ENCODE measurements around the gene UBE2R2. TPM values are rescaled to one million over a fixed set of nuclear protein-coding genes. Genes with fewer than 3 reads are reported as not detected.
A peak's percentile ranks its signal among the peaks of the same experiment; 100 is the strongest.
"Not testable (repeated sequence)": the region's sequence is repeated elsewhere in the genome, so short reads cannot be mapped to it uniquely, and the experiment has no call there.

Gene UBE2R2
- polyA plus RNA-seq, 3 donors: 64.7 to 71.9 (median 69.5) TPM

- no peak for DNase-seq (ENCODE audit: low read depth in 3 of 3, low spot score in 2 of 3)
Measured at GRCh38 chr9:33797837-33798236, 19.1 kb upstream of the UBE2R2 start.

DNA sequence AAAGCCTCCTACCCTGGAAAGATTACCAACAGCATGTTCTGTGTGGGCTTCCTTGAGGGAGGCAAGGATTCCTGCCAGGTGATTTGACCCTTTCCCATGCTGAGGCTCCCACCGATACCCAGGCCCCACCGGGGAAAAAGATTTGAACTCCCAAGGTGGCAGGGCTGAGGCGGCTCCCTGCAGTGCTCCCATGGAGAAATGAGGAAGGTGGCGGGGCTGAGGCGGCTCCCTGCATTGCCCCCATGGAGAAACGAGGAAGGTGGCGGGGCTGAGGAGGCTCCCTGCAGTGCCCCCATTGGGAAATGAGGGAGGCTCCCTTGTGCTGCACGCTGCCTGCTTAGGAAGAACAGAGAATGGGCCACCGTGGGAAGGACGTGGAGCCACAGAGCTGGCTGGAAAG is 18.4 kb upstream of the UBE2R2 start:
- DNase-seq (ENCODE audit: low read depth in 3 of 3, low spot score in 2 of 3): no peak

- DNase-seq (ENCODE audit: low read depth in 3 of 3, low spot score in 2 of 3): no peak
Measured at GRCh38 chr9:33799928-33800704, 16.8 kb upstream of the UBE2R2 start.

GRCh38 chr9:33800886-33801285 is 16.1 kb upstream of the UBE2R2 start:
- no peak for DNase-seq (ENCODE audit: low read depth in 3 of 3, low spot score in 2 of 3)

GRCh38 chr9:33801943-33802500 is 14.9 kb upstream of the UBE2R2 start:
- DNase-seq (ENCODE audit: low read depth in 3 of 3, low spot score in 2 of 3): not testable (repeated sequence)

- not testable (repeated sequence) for DNase-seq (ENCODE audit: low read depth in 3 of 3, low spot score in 2 of 3)
Measured at GRCh38 chr9:33804196-33804595, 12.8 kb upstream of the UBE2R2 start.

DNA sequence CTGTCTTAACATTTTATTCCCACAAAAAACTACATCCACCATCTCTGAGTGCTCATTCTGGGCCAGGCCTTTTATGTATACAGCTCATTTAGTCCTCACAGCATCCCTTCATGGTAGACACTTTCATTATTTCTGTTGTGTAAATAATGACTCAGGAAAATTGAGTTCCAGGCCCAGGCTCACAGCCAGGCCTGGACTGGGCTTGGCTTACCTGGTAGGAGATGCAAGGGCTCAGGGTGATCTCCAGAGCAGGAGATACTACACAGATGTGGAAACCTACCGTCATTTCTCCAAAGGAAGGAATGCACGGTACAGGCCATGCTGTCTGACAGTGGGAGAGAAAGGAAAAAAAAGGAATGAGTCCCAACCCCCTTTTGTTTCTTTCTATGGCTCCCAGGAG is 9.8 kb upstream of the UBE2R2 start:
- DNase-seq (ENCODE audit: low read depth in 3 of 3, low spot score in 2 of 3): not testable (repeated sequence)

- DNase-seq (ENCODE audit: low read depth in 3 of 3, low spot score in 2 of 3): not testable (repeated sequence)
Measured at GRCh38 chr9:33808979-33809322, 8.0 kb upstream of the UBE2R2 start.

GRCh38 chr9:33809506-33809905 is 7.5 kb upstream of the UBE2R2 start:
- no peak for DNase-seq (ENCODE audit: low read depth in 3 of 3, low spot score in 2 of 3)

GRCh38 chr9:33813712-33814641 is 3.0 kb upstream of the UBE2R2 start:
- peak in 2 of 3 donors; percentile 13 to 17 for DNase-seq (ENCODE audit: low read depth in 3 of 3, low spot score in 2 of 3)

DNA sequence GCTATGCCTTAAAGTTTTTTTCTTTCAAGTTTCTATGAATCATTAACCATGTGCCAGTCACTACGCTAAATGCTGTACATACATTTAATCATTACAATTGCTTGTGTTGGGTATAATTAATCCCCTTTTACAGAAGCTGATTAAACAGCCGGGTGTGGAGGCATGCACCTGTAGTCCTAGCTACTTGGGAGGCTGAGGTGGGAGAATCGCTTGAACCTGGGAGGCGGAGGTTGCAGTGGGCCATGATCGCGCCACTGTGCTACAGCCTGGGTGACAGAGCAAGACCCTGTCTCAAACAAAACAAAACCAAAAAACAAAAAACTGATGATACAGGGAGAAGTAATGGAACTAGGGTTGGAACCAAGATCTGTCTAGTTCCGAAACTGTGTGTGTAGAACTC is 1.2 kb upstream of the UBE2R2 start:
- no peak for DNase-seq (ENCODE audit: low read depth in 3 of 3, low spot score in 2 of 3)

- peak in 2 of 3 donors; percentile 39 to 41 for DNase-seq (ENCODE audit: low read depth in 3 of 3, low spot score in 2 of 3)
Measured at GRCh38 chr9:33817327-33818166, 587 bp downstream of the UBE2R2 start.

DNA sequence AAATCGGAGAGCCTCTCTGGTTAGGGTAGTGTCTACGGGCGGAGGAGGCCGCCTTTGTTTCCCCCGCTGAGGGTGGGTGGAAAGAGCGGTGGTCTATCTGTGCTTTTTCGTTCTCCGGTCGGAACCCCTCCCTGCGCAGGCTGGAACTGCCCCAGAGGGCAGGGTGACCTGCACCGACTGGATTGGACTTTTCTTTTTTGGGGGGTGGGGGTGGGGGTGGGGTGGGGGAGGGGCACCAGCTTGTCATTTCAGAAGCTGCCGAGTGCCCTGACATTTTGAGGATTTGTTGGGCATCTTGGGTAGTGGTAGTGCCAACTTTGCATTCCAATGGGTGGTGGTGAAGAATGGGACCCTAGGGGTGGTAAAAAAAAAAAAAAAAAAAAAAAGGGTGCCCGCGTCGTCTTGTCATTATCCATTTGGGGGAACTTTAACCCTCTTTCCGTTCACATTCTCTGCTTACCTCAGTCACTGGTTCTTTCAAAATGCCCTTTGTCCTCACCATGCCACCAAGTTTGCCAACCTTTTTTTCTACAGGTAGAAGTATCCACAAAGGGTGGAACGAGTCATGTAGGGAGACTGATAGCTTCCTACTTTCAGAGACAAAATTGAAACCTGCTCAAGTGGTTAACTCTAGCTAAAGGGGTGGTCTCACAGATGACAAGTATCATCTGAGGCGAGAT is 1.3 kb downstream of the UBE2R2 start:
- DNase-seq (ENCODE audit: low read depth in 3 of 3, low spot score in 2 of 3): peak in 1 of 3 donors; percentile 29

- no peak for DNase-seq (ENCODE audit: low read depth in 3 of 3, low spot score in 2 of 3)
Measured at GRCh38 chr9:33818847-33819500, 2.0 kb downstream of the UBE2R2 start.

GRCh38 chr9:33820231-33820745 is 3.3 kb downstream of the UBE2R2 start:
- no peak for DNase-seq (ENCODE audit: low read depth in 3 of 3, low spot score in 2 of 3)

DNA sequence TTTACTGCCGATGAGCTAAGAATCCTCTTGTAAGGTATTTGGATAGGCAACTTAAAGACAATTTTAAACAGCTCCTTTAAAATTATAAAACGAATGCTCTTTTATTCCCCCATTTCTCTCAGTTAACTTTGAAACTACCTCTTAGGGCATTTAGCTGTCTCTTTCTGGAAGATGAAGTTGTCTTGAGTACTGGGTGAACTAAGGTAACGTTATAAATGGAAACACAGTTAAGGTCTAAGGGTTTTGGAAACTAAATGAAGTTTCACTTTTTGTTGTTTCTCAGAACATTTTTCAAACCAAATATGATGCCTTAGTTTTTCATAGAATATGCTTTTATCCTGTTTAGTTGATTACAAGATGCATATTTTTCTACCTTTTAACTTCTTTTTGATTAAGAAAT is 6.8 kb downstream of the UBE2R2 start:
- DNase-seq (ENCODE audit: low read depth in 3 of 3, low spot score in 2 of 3): no peak

GRCh38 chr9:33827285-33827684 is 10.3 kb downstream of the UBE2R2 start:
- DNase-seq (ENCODE audit: low read depth in 3 of 3, low spot score in 2 of 3): not testable (repeated sequence)

- DNase-seq (ENCODE audit: low read depth in 3 of 3, low spot score in 2 of 3): not testable (repeated sequence)
Measured at GRCh38 chr9:33829641-33830230, 12.8 kb downstream of the UBE2R2 start.
